Right kidney (tissue), 1 donor: ENCODE measurements around the gene SEMA4B.

ENCODE experiments used
- DNase-seq: peaks from one replicate; pipeline ENCODE4 v3.0.0-alpha.2; 2016

SEMA4B gene

GRCh38 chr15:90205050-90205848, 4.1 kb downstream of the SEMA4B start:
- DNase-seq: no peak

DNA sequence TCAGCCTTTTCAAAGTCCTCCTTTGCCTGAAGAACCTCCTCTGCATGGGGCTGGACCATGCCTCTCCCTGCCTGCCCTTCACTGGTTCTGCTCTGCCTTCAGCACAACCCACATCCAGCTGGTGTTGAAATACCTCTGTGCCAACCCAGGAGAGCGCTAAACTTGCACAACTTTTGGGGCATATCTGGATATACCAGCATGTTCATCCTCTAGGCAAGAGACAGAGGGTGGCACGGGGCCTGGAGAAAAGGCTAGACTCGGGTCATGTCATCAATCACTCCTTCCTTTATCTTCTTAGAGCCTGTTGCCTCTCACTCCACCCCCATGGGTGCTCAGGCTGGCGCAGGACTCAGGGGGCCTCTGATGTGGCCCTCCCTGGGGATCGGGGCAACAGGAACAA, 4.8 kb downstream of the SEMA4B start:
- DNase-seq: no peak

- no peak for DNase-seq
These were observed 6.1 kb downstream of the SEMA4B start for GRCh38 chr15:90207252-90207651.

DNA sequence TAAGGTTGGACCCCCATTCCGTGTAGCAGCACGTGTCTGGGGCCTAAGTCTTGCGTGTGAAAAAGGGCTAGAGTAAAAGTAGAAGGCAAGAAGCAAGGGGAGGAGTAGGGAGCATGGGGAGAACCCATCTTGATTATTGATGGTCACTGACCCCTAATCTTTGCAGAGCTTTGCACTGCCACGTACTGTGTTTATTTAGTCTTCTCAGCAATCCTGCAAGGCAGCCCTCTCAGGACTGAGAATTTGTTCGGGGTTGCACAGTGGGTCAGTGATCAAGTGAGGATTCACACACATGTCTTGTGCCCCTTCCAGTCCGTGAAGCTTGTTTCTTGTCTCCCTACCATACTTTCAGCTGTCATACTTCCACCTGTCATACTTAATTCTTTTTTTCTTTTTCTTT, 7.2 kb downstream of the SEMA4B start:
- no peak for DNase-seq

- no peak for DNase-seq
These were observed 8.5 kb downstream of the SEMA4B start for GRCh38 chr15:90209591-90209990.

- no peak for DNase-seq
These were observed 9.5 kb downstream of the SEMA4B start for GRCh38 chr15:90210593-90210992.

DNA sequence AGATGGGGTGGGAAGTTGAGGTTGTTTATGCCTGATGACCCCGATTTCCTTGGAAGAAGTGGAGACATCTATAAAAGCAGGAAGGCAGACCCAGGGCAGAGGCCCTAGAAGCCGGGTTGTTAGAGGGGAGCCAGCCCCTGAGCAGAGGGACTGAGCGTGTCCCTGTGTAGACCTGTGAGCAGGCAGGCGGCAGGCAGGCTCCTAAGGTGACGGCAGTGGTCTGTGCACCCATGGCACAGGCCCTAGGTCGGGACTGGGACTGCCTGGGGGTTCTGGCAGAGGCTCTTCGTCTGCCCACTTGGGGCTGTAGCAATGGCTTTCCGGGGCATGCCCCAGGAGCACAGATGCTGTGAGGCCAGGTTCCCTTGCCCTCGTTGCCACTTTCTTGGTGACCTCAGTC, 9.9 kb downstream of the SEMA4B start:
- no peak for DNase-seq

DNA sequence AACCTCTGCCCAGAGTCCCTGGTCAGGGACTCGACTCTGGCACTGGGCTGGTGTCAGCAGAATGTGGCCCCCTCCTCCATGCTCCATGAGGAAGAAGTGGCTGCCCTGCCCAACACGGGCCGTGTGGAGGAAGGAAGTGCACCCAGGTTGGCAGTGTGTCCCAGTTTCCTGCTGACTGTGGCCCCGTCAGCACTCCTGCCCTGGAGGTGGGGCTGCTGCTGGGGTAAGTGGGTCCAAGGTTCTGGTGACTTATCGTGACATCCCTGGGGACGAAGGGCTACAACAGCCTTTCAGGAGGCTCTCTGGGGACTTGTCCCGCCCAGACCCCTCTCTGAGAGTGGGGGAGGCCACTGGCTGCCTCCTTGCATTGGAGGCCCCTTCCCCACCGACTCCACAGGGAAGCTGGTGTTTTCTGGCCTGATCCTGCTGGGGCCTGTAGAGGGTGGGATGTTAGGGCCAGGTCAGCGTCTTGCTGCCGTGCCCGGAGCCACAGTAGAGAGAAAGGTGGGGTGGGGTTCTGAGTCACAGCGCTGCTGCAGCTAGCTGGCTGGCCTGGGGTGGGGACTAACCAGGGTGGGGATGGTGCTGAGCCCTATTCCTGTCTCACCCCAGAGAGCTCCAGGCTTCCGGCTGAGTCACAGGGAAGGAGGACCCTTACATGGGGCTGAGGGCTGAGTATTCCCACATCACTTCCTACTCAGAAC, 10.5 kb downstream of the SEMA4B start:
- no peak for DNase-seq

DNA sequence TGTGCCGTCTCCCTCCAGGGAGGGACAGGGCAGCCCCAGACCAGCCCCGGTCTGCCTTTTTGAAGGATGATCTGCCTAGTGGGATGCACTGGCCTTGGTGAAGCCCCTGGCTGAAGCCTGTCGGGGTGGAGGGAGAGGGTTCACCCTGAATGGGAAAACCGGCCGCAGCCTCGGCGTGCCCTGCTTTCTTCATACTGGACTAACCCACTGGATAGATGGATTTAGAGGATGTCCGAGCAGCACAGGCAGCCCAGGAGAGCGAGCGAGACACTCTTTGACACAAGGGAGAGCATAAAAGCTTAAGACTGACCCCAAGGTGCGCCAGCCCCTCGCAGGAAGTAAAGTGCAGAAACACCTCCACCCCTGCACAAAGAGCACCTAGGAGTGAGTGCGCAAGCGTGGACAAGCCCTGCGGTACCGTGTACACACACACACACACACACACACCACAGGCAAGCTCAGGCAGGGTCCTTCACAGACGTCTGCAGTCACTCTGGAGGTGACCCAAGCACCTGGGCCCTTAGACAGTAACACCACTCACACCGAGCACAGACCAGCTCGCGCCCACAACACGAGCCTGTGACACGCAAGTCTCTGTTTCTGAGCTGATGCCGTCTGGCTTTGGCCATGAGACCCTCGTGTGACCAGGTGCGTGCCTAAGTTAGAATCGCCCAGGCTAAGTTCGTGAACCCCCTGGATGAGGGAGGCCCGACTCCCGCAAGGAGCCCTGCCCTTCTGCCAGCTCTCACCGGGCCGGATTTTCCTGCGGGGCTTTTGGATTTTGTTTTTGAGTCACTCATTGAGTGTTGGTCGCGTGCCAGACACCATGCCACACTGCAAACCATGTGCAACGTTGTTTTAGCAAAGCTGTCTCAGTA, 11.3 kb downstream of the SEMA4B start:
- DNase-seq: no peak

DNA sequence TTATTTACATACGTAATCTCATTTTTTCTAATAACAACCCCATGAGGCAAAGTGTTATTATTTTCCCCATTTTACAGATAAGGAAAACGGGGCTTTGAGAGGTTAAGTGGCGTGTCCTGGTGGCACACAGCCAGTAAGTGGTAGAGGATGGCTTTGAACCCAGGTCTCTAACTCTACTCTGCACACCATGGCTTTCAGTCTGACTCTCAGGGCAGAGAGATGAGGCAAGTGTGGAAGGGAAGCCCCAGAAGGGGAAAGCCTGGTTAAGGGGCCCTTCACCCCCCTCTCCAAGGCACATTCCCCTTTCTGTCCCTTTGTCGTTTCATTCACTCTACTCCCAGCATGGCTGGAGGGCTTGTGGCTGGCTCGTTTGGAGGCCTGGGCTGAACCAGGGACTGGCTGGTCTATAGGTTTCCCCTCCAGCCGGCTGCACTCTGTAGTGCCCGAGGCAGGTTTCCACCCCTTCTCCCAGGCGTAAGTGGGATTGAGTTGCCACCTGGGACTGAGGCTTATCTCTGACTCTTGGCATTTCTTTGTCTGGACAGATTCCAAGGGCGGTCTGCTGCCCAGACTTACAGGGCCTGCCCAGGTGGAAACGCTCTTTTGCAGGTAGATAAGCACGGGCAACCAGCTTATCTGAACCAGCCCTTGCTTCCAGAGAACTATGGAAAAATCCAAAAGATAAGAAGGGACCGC, 12.1 kb downstream of the SEMA4B start:
- no peak for DNase-seq

GRCh38 chr15:90213818-90214204, 12.7 kb downstream of the SEMA4B start:
- no peak for DNase-seq

- DNase-seq: no peak
These were observed 13.5 kb downstream of the SEMA4B start for GRCh38 chr15:90214553-90215196.

DNA sequence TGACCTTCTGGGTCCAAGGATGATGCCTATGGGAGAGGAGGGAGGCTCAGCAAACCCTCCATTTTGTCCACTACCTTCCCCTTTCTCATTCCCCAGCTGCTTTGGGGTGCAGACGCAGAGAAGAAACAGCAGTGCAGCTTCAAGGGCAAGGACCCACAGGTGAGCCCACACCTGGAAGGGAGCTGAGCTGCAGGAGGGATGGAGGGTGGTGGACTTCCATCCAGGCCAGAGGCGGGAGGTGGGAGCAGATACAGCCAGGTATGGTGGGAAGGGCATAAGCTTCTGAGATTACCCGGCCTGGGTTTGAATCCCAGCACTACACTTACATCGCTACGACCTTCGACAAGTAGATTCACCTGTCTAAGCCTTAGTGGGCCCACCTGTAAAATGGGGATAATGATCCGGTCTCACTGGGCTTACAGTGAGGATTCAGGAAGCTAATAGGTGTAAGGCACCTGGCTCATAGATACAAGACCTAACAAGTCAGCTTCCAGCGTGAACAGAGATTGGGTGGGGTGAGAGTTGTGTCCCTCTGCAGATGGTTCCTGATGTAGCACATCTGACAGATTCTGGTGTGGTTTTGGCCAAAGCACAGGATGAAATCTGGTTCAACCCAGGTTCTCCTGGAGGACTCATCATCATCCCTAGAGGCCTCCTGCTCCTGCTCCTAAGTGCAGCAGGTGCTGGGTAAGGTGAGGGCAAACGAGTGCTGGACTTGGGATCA, 16.7 kb downstream of the SEMA4B start:
- no peak for DNase-seq

GRCh38 chr15:90219421-90220141, 18.5 kb downstream of the SEMA4B start:
- DNase-seq: peak; percentile 41

GRCh38 chr15:90221246-90221900, 20.2 kb downstream of the SEMA4B start:
- DNase-seq: no peak

- no peak for DNase-seq
These were observed 21.4 kb downstream of the SEMA4B start for GRCh38 chr15:90222547-90222946.

DNA sequence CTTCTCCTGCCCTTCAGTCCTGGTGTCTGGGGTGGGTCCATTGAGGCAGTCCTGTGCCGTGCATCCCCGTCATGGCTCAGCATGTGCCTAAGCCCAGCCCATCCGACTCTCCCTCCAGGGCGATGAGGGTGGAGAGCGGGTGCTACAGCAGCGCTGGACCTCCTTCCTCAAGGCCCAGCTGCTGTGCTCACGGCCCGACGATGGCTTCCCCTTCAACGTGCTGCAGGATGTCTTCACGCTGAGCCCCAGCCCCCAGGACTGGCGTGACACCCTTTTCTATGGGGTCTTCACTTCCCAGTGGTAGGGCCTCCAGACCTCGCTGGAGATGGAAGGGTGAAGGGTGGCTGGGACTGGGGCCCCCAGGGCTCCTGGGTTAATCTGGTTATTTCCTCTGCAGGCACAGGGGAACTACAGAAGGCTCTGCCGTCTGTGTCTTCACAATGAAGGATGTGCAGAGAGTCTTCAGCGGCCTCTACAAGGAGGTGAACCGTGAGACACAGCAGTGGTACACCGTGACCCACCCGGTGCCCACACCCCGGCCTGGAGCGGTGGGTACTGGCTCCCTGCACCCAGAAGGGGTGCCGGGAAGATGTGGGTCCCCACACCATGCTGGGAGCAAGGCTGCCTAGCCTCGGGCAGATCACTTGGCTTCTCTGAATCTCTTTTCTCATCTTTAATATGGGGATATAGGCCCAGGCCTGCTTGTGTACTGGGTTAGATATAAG, 22.5 kb downstream of the SEMA4B start:
- DNase-seq: no peak

DNA sequence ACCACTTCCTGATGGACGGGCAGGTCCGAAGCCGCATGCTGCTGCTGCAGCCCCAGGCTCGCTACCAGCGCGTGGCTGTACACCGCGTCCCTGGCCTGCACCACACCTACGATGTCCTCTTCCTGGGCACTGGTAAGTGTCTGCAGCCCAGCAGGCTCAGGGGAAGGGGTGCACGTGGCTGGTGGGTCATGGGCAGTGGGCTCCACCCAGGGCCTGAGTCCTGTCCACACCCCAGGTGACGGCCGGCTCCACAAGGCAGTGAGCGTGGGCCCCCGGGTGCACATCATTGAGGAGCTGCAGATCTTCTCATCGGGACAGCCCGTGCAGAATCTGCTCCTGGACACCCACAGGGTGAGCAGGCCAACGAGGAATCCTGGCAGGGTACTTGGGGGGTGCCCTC, 23.9 kb downstream of the SEMA4B start:
- no peak for DNase-seq
